Rectal smooth muscle tissue (tissue), 1 donor: Measurements from ENCODE around the gene HSPB2.
"Not testable (repeated sequence)": the region's sequence is repeated elsewhere in the genome, so short reads cannot be mapped to it uniquely, and the experiment has no call there.

Source experiments
- H3K27ac ChIP-seq: one replicate; pipeline ENCODE4 v1.7.0; 2013; ENCODE audit warnings: low read depth, low read length, inconsistent platforms
- H3K27me3 ChIP-seq: one replicate; pipeline ENCODE4 v1.7.0; 2013; ENCODE audit warnings: low read length; ENCODE audit not compliant: control insufficient read depth, insufficient read depth
- H3K36me3 ChIP-seq: one replicate; pipeline ENCODE4 v1.7.0; 2013; ENCODE audit warnings: low read length; ENCODE audit not compliant: control insufficient read depth, insufficient read depth
- H3K4me1 ChIP-seq: one replicate; pipeline ENCODE4 v1.7.0; 2013; ENCODE audit warnings: low read length; ENCODE audit not compliant: control insufficient read depth, insufficient read depth
- H3K4me3 ChIP-seq: one replicate; pipeline ENCODE4 v1.7.0; 2013; ENCODE audit warnings: low read length
- H3K9ac ChIP-seq: one replicate; pipeline ENCODE4 v1.7.0; 2013; ENCODE audit warnings: low read length

The HSPB2 gene

GRCh38 chr11:111912535-111912934, at the start of gene HSPB2:
Gene HSPB2, plus strand, starts transcription at chr11:111912734. Its CDS starts 96 bp downstream, at chr11:111912830.
- peak within 1 kb of the TSS; percentile 57 for H3K9ac ChIP-seq
- peak within 1 kb of the TSS; percentile 78 for H3K4me3 ChIP-seq
- peaks cover 3% of the 10 kb centered on the region for H3K27me3 ChIP-seq
- peak within 1 kb of the TSS; percentile 98 for H3K27ac ChIP-seq
- H3K36me3 ChIP-seq, result no peaks in the 10 kb centered on the region
- H3K4me1 ChIP-seq, result peaks cover 12% of the 10 kb centered on the region

GRCh38 chr11:111870113-111870512, 42.4 kb upstream of the HSPB2 start:
- H3K27me3 ChIP-seq, result no peaks in the 10 kb centered on the region
- H3K27ac ChIP-seq, result no peak overlapping the region
- no peak overlapping the region for H3K4me3 ChIP-seq
- H3K36me3 ChIP-seq, result peaks cover 5% of the 10 kb centered on the region
- H3K9ac ChIP-seq, result no peak overlapping the region
- H3K4me1 ChIP-seq, result peaks cover 6% of the 10 kb centered on the region

- Histone ChIP-seq H3K27me3 (no peaks in the 10 kb centered on the region), H3K9ac (peak overlapping the region; percentile 70), H3K4me3 (peak overlapping the region; percentile 92), H3K27ac (peak overlapping the region; percentile 95), H3K36me3 (peaks cover 5% of the 10 kb centered on the region), H3K4me1 (peaks cover 6% of the 10 kb centered on the region)
Observed at GRCh38 chr11:111870522-111870885, 42.0 kb upstream of the HSPB2 start.

GRCh38 chr11:111870886-111871692, 41.4 kb upstream of the HSPB2 start, which contains the start of gene ALG9:
Gene ALG9, minus strand, starts transcription at chr11:111871581. Its CDS starts 99 bp downstream, at chr11:111871482.
- peaks cover 6% of the 10 kb centered on the region for H3K4me1 ChIP-seq
- H3K36me3 ChIP-seq, result peaks cover 5% of the 10 kb centered on the region
- H3K27ac ChIP-seq, result peak within 1 kb of the TSS; percentile 95
- H3K4me3 ChIP-seq, result peak within 1 kb of the TSS; percentile 92
- peak within 1 kb of the TSS; percentile 70 for H3K9ac ChIP-seq
- H3K27me3 ChIP-seq, result no peaks in the 10 kb centered on the region

DNA sequence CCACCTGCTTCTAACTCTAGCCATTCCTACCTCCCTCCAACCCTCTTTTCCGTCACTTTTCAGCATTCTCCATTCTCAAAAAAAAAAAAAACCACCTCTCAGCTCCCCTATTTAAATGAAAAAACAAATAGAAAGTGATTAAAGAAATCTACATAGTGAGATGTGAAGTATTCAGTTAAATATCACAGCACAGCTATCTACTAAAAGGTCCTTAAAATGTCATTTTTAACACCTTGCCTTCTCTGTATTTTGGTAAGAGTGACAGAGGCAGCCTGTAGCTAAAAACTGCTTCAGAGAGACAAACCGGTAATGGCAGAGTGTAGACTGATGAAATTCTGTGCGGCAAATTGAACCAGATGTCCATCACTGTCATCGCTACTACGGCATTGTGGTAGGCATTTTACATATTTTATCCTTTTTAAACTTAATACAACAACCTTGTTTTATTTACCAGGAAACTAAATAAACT, 40.8 kb upstream of the HSPB2 start:
- Histone ChIP-seq H3K4me3 (peak overlapping the region; percentile 92), H3K27me3 (no peaks in the 10 kb centered on the region), H3K36me3 (peaks cover 2% of the 10 kb centered on the region), H3K4me1 (peaks cover 6% of the 10 kb centered on the region), H3K9ac (peak overlapping the region; percentile 70), H3K27ac (peak overlapping the region; percentile 95)

DNA sequence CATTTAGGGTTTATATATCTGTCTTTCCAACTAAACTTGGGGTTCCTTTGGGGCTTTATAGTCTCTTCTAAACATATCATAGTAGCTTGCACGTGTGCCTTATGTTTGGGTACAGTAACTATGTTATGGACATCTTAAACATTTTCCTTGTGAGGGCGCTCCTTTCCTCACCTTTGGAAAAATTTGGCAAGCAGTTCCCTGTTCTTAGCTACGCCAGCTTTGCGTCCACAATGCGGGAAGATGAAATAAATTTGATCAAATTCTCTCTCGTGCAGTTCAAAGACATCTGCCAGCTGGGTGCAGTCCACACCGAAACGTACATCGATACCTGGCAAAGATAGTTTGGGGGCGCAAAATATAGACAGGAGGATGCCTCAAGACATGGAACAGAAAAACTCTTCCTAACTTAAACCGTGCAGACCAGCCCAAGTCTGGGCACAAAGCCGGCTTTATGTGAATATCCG, 34.1 kb upstream of the HSPB2 start:
- Histone ChIP-seq H3K4me3 (peak overlapping the region; percentile 83), H3K27ac (peak overlapping the region; percentile 94), H3K9ac (peak overlapping the region; percentile 22), H3K4me1 (peaks cover 3% of the 10 kb centered on the region), H3K27me3 (no peaks in the 10 kb centered on the region), H3K36me3 (no peaks in the 10 kb centered on the region)

DNA sequence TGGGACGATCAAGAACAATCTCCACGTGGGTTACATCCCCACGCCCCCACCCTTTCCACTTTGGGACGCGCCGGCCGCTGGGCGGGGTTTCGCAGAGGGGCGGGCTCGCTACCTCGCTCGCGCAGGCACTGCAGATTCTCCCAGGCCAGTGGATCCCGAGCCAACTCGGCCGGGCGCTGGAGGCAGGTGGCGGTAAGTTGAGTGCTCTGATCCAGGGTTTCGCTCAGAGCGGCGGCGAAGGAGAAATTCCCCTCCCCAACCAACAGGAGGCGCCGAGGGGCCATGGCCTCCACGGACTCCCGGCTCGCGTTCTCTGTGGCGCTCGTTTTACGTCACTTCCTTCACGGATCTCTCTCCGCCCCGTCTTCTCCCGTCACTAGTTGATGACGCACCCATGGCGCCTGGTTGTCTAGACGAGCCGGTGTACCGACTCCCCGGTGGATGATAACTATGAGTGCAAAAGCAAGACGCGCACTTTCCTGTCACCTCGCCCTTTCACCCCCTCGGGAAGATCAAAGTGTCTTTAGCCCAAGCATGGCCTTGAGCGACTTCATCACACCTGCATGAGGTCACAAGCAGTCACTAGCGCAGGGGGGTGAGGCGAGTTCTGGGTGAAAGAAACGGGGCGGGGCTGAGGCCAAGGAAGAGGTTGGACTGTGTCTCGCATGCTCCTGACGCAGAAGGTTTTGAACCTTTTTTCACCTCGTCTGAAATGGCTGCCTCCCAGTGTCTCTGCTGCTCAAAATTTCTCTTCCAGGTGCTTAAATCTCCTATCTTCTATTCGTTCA, 33.5 kb upstream of the HSPB2 start, which contains the start of the genes CFAP68 and FDXACB1:
CFAP68 (plus strand) TSS at position 693 of the 788 bp plus-strand sequence; CDS start at position 713, 20 bp downstream.
FDXACB1 (minus strand) TSS at position 317 of the 788 bp plus-strand sequence; CDS start at position 284, 33 bp downstream.
- Histone ChIP-seq H3K4me1 (peaks cover 3% of the 10 kb centered on the region), H3K27me3 (no peaks in the 10 kb centered on the region), H3K4me3 (peak within 1 kb of the TSS; percentile 83), H3K36me3 (no peaks in the 10 kb centered on the region), H3K27ac (peak within 1 kb of the TSS; percentile 94), H3K9ac (peak within 1 kb of the TSS; percentile 22)

GRCh38 chr11:111879637-111879960, 32.9 kb upstream of the HSPB2 start:
- peak overlapping the region; percentile 21 for H3K9ac ChIP-seq
- H3K36me3 ChIP-seq, result no peaks in the 10 kb centered on the region
- H3K27ac ChIP-seq, result peak overlapping the region; percentile 94
- no peaks in the 10 kb centered on the region for H3K27me3 ChIP-seq
- peaks cover 3% of the 10 kb centered on the region for H3K4me1 ChIP-seq
- H3K4me3 ChIP-seq, result peak overlapping the region; percentile 83

GRCh38 chr11:111882202-111882601, 30.3 kb upstream of the HSPB2 start:
- peaks cover 3% of the 10 kb centered on the region for H3K4me1 ChIP-seq
- no peak overlapping the region for H3K4me3 ChIP-seq
- no peaks in the 10 kb centered on the region for H3K36me3 ChIP-seq
- no peaks in the 10 kb centered on the region for H3K27me3 ChIP-seq
- no peak overlapping the region for H3K27ac ChIP-seq
- no peak overlapping the region for H3K9ac ChIP-seq

DNA sequence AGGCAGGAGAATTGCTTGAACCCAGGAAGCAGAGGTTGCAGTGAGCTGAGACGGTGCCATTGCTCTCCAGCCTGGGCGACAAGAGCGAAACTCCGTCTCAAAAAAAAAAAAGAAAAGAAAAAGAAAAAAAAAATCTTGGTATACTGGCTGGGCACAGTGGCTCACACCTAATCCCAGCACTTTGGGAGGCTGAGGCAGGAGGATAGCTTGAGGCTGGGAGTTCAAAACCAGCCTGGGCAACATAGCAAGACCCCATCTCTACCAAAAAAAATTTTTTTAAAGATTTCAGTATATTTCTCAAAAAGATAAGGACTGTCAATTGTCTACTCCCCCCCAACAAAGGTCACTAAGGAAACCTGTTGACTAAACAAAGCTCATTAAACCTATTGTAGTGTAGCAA, 27.5 kb upstream of the HSPB2 start:
- not testable (repeated sequence) for H3K27me3 ChIP-seq, H3K4me3 ChIP-seq, H3K27ac ChIP-seq, H3K9ac ChIP-seq, H3K36me3 ChIP-seq, H3K4me1 ChIP-seq

- Histone ChIP-seq H3K4me1 (no peaks in the 10 kb centered on the region), H3K36me3 (no peaks in the 10 kb centered on the region), H3K4me3 (no peak overlapping the region), H3K27me3 (no peaks in the 10 kb centered on the region), H3K9ac (no peak overlapping the region), H3K27ac (no peak overlapping the region)
Observed at GRCh38 chr11:111886032-111886431, 26.5 kb upstream of the HSPB2 start.

- no peaks in the 10 kb centered on the region for H3K27me3 ChIP-seq
- H3K36me3 ChIP-seq, result no peaks in the 10 kb centered on the region
- H3K9ac ChIP-seq, result no peak overlapping the region
- no peak overlapping the region for H3K4me3 ChIP-seq
- no peak overlapping the region for H3K27ac ChIP-seq
- no peaks in the 10 kb centered on the region for H3K4me1 ChIP-seq
Observed at GRCh38 chr11:111886844-111887243, 25.7 kb upstream of the HSPB2 start.
